Spinal cord (tissue), 10 donors: ENCODE results near the gene CYSTM1. TPM values are rescaled to one million over a fixed set of nuclear protein-coding genes. Genes with fewer than 3 reads are reported as not detected.
A peak's percentile ranks its signal among the peaks of the same experiment; 100 is the strongest.

ENCODE experiments used
- DNase-seq, 6 donors: peaks; one replicate each; pipeline versions ENCODE4 v3.0.0 to v3.0.0-alpha.2; 2013 to 2015; ENCODE audit warnings: low spot score in 6 of 6, low read depth in 4 of 6
- H3K27ac ChIP-seq: one replicate; pipeline ENCODE4 v1.5.1; 2013; ENCODE audit warnings: low read depth, low read length, control low read depth
- H3K27me3 ChIP-seq: one replicate; pipeline ENCODE4 v1.6.1; 2013; ENCODE audit warnings: low read length; ENCODE audit not compliant: control insufficient read depth, insufficient read depth
- H3K36me3 ChIP-seq: one replicate; pipeline ENCODE4 v1.6.1; 2013; ENCODE audit warnings: low read length; ENCODE audit not compliant: control insufficient read depth, insufficient read depth
- H3K4me1 ChIP-seq: one replicate; pipeline ENCODE4 v1.6.1; 2013; ENCODE audit warnings: low read length; ENCODE audit not compliant: control insufficient read depth, insufficient read depth
- H3K4me3 ChIP-seq: one replicate; pipeline ENCODE4 v1.5.1; 2013; ENCODE audit warnings: low read depth, low read length, control low read depth
- H3K9me3 ChIP-seq: one replicate; pipeline ENCODE4 v1.6.1; 2013; ENCODE audit warnings: low read length; ENCODE audit not compliant: control insufficient read depth, insufficient read depth
- WGBS: methylation state at CpG from one replicate; pipeline ENCODE4 v1.1.5; 2013; ENCODE audit warnings: missing lambda C conversion rate; ENCODE audit not compliant: insufficient coverage; 5-methylcytosine and 5-hydroxymethylcytosine counted together
- polyA plus RNA-seq, 2 donors: library from polyadenylated mRNA; unstranded; fragments of 120-200 nt; gene quantifications; one replicate each; pipeline ENCODE4 v1.2.1, GENCODE V29; 2013; ENCODE audit not compliant: insufficient read length in 2 of 2
- total RNA-seq, 2 donors: library from RNA; depleted of rRNA in 1 of 2; stranded (reverse); fragments of 120-200 nt in 1 of 2; fragments of >200 nt in 1 of 2; gene quantifications; one replicate each; pipeline versions ENCODE4 v1.2.3 to v1.2.4, GENCODE V29; 2013 to 2014
- donor health status: healthy.

CYSTM1 gene
- total and polyA plus RNA-seq, 4 donors: 12.7 to 42.0 (median 26.2) TPM

- H3K4me3 ChIP-seq: no peak overlapping the region
- H3K27ac ChIP-seq: no peak overlapping the region
- DNase-seq: no peak
- WGBS: 97% methylated on average over 3 of the region's 6 CpGs
- no peaks in the 10 kb centered on the region for H3K27me3 ChIP-seq
- H3K36me3 ChIP-seq: peaks cover 3% of the 10 kb centered on the region
- H3K9me3 ChIP-seq: no peaks in the 10 kb centered on the region
- peaks cover 4% of the 10 kb centered on the region for H3K4me1 ChIP-seq
Observed at GRCh38 chr5:140256726-140257125, 81.7 kb downstream of the CYSTM1 start.

- Histone ChIP-seq H3K27me3 (no peaks in the 10 kb centered on the region), H3K4me3 (no peak overlapping the region), H3K27ac (no peak overlapping the region), H3K36me3 (no peaks in the 10 kb centered on the region), H3K4me1 (no peaks in the 10 kb centered on the region), H3K9me3 (no peaks in the 10 kb centered on the region)
- 86% methylated on average over 1 of the region's 3 CpGs for WGBS
- no peak for DNase-seq
Observed at GRCh38 chr5:140258016-140258415, 83.0 kb downstream of the CYSTM1 start.

GRCh38 chr5:140258873-140259272, 83.9 kb downstream of the CYSTM1 start:
- H3K27ac ChIP-seq: no peak overlapping the region
- H3K4me1 ChIP-seq: no peaks in the 10 kb centered on the region
- H3K4me3 ChIP-seq: no peak overlapping the region
- WGBS: 94% methylated on average over 2 of the region's 4 CpGs
- H3K36me3 ChIP-seq: no peaks in the 10 kb centered on the region
- DNase-seq: no peak
- no peaks in the 10 kb centered on the region for H3K9me3 ChIP-seq
- no peaks in the 10 kb centered on the region for H3K27me3 ChIP-seq

DNA sequence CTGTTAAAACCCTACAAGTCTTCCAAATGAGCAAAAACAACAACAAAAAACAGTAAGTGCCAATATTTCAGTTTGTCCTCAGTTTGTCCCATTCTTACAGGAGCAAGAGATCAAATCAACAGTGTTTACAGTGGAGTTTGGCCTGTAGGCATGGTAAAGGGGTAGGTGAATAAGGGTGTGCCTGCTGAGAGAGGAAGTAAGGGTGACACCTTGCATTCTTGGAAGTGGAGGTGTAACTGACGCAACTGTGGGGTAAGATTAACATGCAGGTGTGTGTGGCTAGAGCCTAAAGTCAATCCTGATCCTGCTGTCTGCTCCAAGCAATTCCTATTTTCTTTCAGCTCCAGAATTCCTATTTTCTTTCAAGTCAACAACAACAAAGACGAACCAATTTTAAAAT, 84.5 kb downstream of the CYSTM1 start:
- no peaks in the 10 kb centered on the region for H3K9me3 ChIP-seq
- no peak overlapping the region for H3K4me3 ChIP-seq
- no peaks in the 10 kb centered on the region for H3K4me1 ChIP-seq
- no CpG with 5 or more reads among the region's 2 CpGs for WGBS
- H3K27me3 ChIP-seq: no peaks in the 10 kb centered on the region
- DNase-seq: no peak
- no peak overlapping the region for H3K27ac ChIP-seq
- H3K36me3 ChIP-seq: no peaks in the 10 kb centered on the region

- no CpG with 5 or more reads among the region's 2 CpGs for WGBS
- no peak overlapping the region for H3K27ac ChIP-seq
Observed at GRCh38 chr5:140260089-140260656, 85.2 kb downstream of the CYSTM1 start.

GRCh38 chr5:140261403-140262171, 86.6 kb downstream of the CYSTM1 start:
- H3K9me3 ChIP-seq: no peaks in the 10 kb centered on the region
- H3K27me3 ChIP-seq: no peaks in the 10 kb centered on the region
- H3K36me3 ChIP-seq: no peaks in the 10 kb centered on the region
- no peaks in the 10 kb centered on the region for H3K4me1 ChIP-seq
- no peak for DNase-seq
- H3K27ac ChIP-seq: no peak overlapping the region
- 63% methylated on average over 2 of the region's 8 CpGs for WGBS
- H3K4me3 ChIP-seq: no peak overlapping the region

More at GRCh38 chr5:140260089-140260656, 85.2 kb downstream of the CYSTM1 start:
- no peak overlapping the region for H3K4me3 ChIP-seq
- no peaks in the 10 kb centered on the region for H3K4me1 ChIP-seq
- DNase-seq: no peak
- no peaks in the 10 kb centered on the region for H3K9me3 ChIP-seq
- no peaks in the 10 kb centered on the region for H3K27me3 ChIP-seq
- no peaks in the 10 kb centered on the region for H3K36me3 ChIP-seq

DNA sequence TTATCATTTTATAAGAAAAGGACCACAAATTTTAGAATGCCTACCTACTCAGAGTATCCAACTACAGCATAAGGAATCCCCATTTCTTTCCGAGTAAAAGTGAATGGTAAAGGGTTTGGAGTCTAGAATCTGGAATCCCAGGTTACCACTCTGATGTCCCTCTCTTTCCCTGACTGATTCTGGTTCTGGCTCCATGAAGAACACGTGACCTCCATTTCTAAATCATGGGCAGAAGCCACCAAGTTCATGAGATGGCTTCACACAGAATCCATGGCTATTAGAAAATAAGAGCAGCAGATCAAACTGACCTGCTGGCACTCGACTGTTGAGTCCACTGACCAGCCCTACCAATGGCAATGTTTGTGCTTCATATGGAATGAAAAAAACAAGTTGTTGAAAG, 87.2 kb downstream of the CYSTM1 start:
- 83% methylated on average over 1 of the region's 3 CpGs for whole genome bisulfite sequencing
- no peak overlapping the region for H3K27ac ChIP-seq

DNA sequence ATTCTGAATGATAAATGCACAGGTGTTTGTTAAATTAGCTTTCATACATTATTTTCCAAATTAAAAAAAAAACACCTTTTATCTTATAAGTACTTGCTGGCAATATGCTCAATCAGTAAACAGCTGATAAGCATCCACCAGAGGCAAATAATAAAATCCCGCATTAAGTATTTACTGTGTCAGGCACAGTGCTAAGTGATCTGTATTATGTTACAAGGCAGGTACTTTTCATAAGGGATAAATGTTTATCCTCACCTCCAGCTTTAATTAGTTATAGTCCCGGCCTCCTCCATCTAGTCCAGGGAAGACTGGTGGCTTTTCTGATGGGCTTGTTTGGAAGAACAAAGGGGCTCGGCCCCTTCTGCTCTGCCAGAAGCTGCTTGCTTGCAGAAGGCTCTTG, 87.9 kb downstream of the CYSTM1 start:
- Histone ChIP-seq H3K27me3 (no peaks in the 10 kb centered on the region), H3K4me3 (no peak overlapping the region), H3K36me3 (no peaks in the 10 kb centered on the region), H3K27ac (no peak overlapping the region), H3K4me1 (no peaks in the 10 kb centered on the region), H3K9me3 (no peaks in the 10 kb centered on the region)
- peak in 1 of 6 donors; percentile 64 for DNase-seq
- no CpG with 5 or more reads among the region's 3 CpGs for WGBS

More for the DNA sequence above, 87.2 kb downstream of the CYSTM1 start:
- Histone ChIP-seq H3K9me3 (no peaks in the 10 kb centered on the region), H3K4me3 (no peak overlapping the region), H3K4me1 (no peaks in the 10 kb centered on the region), H3K36me3 (no peaks in the 10 kb centered on the region), H3K27me3 (no peaks in the 10 kb centered on the region)
- DNase-seq: no peak

DNA sequence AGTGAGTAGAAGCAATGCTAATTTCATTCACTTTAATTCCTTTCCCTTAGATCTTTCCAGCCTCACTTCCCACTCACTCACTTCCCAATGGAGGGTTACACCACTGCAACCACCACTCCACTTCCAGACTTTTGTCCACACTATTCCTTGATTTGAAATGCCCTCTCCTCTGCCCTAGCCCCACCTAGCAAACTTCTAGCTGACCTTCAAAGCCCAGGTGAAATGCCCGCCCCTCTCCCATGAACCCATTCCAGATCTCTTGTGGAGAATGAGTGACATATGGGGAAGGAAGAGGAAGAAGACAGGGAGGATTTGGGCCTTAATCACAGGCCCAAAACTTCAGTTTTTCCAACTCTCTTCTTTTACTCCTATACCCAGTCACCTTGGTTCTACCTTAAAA, 90.9 kb downstream of the CYSTM1 start:
- DNase-seq: no peak
- H3K27ac ChIP-seq: no peak overlapping the region
- H3K9me3 ChIP-seq: no peaks in the 10 kb centered on the region
- WGBS: no CpG with 5 or more reads among the region's 1 CpG
- no peaks in the 10 kb centered on the region for H3K4me1 ChIP-seq
- no peak overlapping the region for H3K4me3 ChIP-seq
- no peaks in the 10 kb centered on the region for H3K27me3 ChIP-seq
- H3K36me3 ChIP-seq: no peaks in the 10 kb centered on the region
